SK-N-SH (cell line): ENCODE results near the gene SLC5A2. TPM values are rescaled to one million over a fixed set of nuclear protein-coding genes. Genes with fewer than 3 reads are reported as not detected.

Experiments
- CTCF ChIA-PET: fragments of 300-600, 350-600 bp; formaldehyde crosslinking; extraction: SDS; loops from one replicate; lab custom pipeline; 2021; lab: Yijun Ruan, JAX
- POLR2A ChIA-PET: fragments of 350-600 bp; sonication (Branson Sonifier 250); formaldehyde crosslinking; extraction: SDS; loops from one replicate; lab custom pipeline; 2020; ENCODE audit warnings: antibody characterized with exemption, inconsistent platforms; lab: Yijun Ruan, JAX
- DNase-seq: peaks from one replicate; pipeline ENCODE4 v3.0.0; 2012
- H2AFZ ChIP-seq: fragments of 200-600 bp; sonication (generic); 2 replicates; pipeline ENCODE4 v1.8.1; 2016; ENCODE audit warnings: antibody characterized with exemption, mild to moderate bottlenecking, low read depth
- H3F3A ChIP-seq: fragments of 200-600 bp; sonication (generic); replicated peaks from 2 replicates; pipeline ENCODE3; 2016; ENCODE audit warnings: antibody characterized with exemption, mild to moderate bottlenecking; ENCODE audit not compliant: insufficient read depth
- H3K27ac ChIP-seq, 2 experiments: fragments of 200-500 bp in 1 of 2; fragments of 200-600 bp in 1 of 2; sonication (Bioruptor generic) in 1 of 2; sonication (generic), shearing (Covaris generic) in 1 of 2; 2 replicates each; pipeline versions ENCODE4 v1.5.1 to v1.6.1; 2014 to 2016; ENCODE audit warnings: low read depth in 2 of 2, inconsistent platforms in 1 of 2, low read length in 1 of 2, mild to moderate bottlenecking in 1 of 2, mixed read lengths in 1 of 2
- H3K27me3 ChIP-seq: fragments of 200-600 bp; sonication (generic), shearing (Covaris generic); 2 replicates; pipeline ENCODE4 v1.6.1; 2016; ENCODE audit warnings: mixed run types; ENCODE audit not compliant: insufficient read depth
- H3K36me3 ChIP-seq, 2 experiments: fragments of 200-500 bp in 1 of 2; fragments of 200-600 bp in 1 of 2; sonication (Bioruptor generic) in 1 of 2; sonication (generic) in 1 of 2; replicated peaks in 1 of 2; 2 replicates each; pipeline versions ENCODE3 to v1.5.1; 2014 to 2016; ENCODE audit warnings: low read length in 1 of 2, mild to moderate bottlenecking in 1 of 2; ENCODE audit not compliant: insufficient read depth in 2 of 2, control insufficient read depth in 1 of 2
- H3K4me1 ChIP-seq, 2 experiments: fragments of 200-500 bp in 1 of 2; fragments of 200-600 bp in 1 of 2; sonication (Bioruptor generic) in 1 of 2; sonication (generic), shearing (Covaris generic) in 1 of 2; 2 replicates each; pipeline versions ENCODE4 v1.5.1 to v1.6.1; 2014 to 2016; ENCODE audit warnings: low read depth in 1 of 2, low read length in 1 of 2, mixed run types in 1 of 2; ENCODE audit not compliant: insufficient read depth in 2 of 2, control insufficient read depth in 1 of 2
- H3K4me2 ChIP-seq: fragments of 200-600 bp; sonication (generic), shearing (Covaris generic); 2 replicates; pipeline ENCODE4 v1.6.1; 2017; ENCODE audit warnings: mixed run types
- H3K4me3 ChIP-seq, 2 experiments: fragments of 200-500 bp in 1 of 2; fragments of 200-600 bp in 1 of 2; sonication (Bioruptor generic) in 1 of 2; sonication (generic), shearing (Covaris generic) in 1 of 2; 2 replicates each; pipeline versions ENCODE4 v1.5.1 to v1.8.1; 2014 to 2016; ENCODE audit warnings: low read depth in 2 of 2, inconsistent platforms in 1 of 2, low read length in 1 of 2, mild to moderate bottlenecking in 1 of 2, mixed read lengths in 1 of 2, moderate library complexity in 1 of 2
- H3K79me2 ChIP-seq: fragments of 200-600 bp; sonication (generic); 2 replicates; pipeline ENCODE4 v1.8.1; 2017; ENCODE audit warnings: mild to moderate bottlenecking; ENCODE audit not compliant: insufficient read depth
- H3K9ac ChIP-seq: fragments of 200-600 bp; sonication (generic); 2 replicates; pipeline ENCODE4 v1.6.1; 2017; ENCODE audit warnings: mixed run types
- H3K9me2 ChIP-seq: fragments of 200-600 bp; sonication (generic); 2 replicates; pipeline ENCODE4 v1.6.1; 2017; ENCODE audit warnings: mixed run types
- H3K9me3 ChIP-seq: fragments of 200-600 bp; sonication (generic); 2 replicates; pipeline ENCODE4 v1.6.1; 2017; ENCODE audit warnings: mixed run types, mild to moderate bottlenecking, moderate library complexity
- H4K20me1 ChIP-seq: fragments of 200-600 bp; sonication (generic); 2 replicates; pipeline ENCODE4 v1.6.1; 2017; ENCODE audit warnings: mild to moderate bottlenecking, mixed run types; ENCODE audit not compliant: insufficient read depth
- EP300 ChIP-seq, 2 experiments: IDR thresholded peaks; 2 replicates each; pipeline versions ENCODE4 v1.4.0 to v1.6.1; 2012; ENCODE audit warnings: borderline replicate concordance in 1 of 2, low read depth in 1 of 2, low read length in 1 of 2
- EZH2phosphoT487 ChIP-seq: fragments of 200-600 bp; sonication (generic); IDR thresholded peaks from 2 replicates; pipeline ENCODE4 v1.6.1; 2017; ENCODE audit warnings: low read depth, mixed run types, mild to moderate bottlenecking, antibody characterized with exemption, moderate library complexity, borderline replicate concordance
- FOSL2 ChIP-seq: IDR thresholded peaks from 2 replicates; pipeline ENCODE4 v1.4.0; 2012; ENCODE audit warnings: low read depth, mild to moderate bottlenecking, moderate library complexity, borderline replicate concordance
- FOXJ3 ChIP-seq: sonication (generic); formaldehyde crosslinking; IDR thresholded peaks from 2 replicates; pipeline ENCODE4 v1.5.1; 2020; ENCODE audit warnings: mild to moderate bottlenecking, missing genetic modification reagents
- GABPA ChIP-seq: IDR thresholded peaks from 2 replicates; pipeline ENCODE4 v1.4.0; 2012; ENCODE audit warnings: low read depth, mild to moderate bottlenecking
- GATA2 ChIP-seq: sonication (generic); formaldehyde crosslinking; IDR thresholded peaks from 2 replicates; pipeline ENCODE4 v1.5.0; 2020; ENCODE audit warnings: mild to moderate bottlenecking, missing genetic modification reagents
- JUND ChIP-seq: IDR thresholded peaks from 2 replicates; pipeline ENCODE4 v1.4.0; 2012
- MXI1 ChIP-seq: IDR thresholded peaks from 2 replicates; pipeline ENCODE4 v1.6.1; 2012; ENCODE audit warnings: mild to moderate bottlenecking, low read depth, low read length, improper control_type of control experiment
- NFIC ChIP-seq: IDR thresholded peaks from 2 replicates; pipeline ENCODE4 v1.4.0; 2012; ENCODE audit warnings: borderline replicate concordance
- YY1 ChIP-seq: IDR thresholded peaks from 2 replicates; pipeline ENCODE4 v1.4.0; 2012; ENCODE audit warnings: low read depth, mild to moderate bottlenecking
- WGBS: methylation state at CpG from one replicate; pipeline ENCODE4 v1.1.6; 2017; ENCODE audit warnings: low lambda C conversion rate; 5-methylcytosine and 5-hydroxymethylcytosine counted together
- polyA plus RNA-seq, 3 experiments: library from polyadenylated mRNA; depleted of rRNA; stranded (reverse); fragments of >200 nt; gene quantifications; 2 replicates each; pipeline ENCODE4 v1.2.3, GENCODE V29; 2012
- TF ChIP-seq, protein P1 (sequence below): fragments of 150-350 bp; IDR thresholded peaks from 2 replicates; pipeline ENCODE4 v1.6.1; 2017; ENCODE audit warnings: antibody characterized with exemption, low read length, low read depth, borderline replicate concordance
- TF ChIP-seq, protein P2 (sequence below): IDR thresholded peaks from 2 replicates; pipeline ENCODE4 v1.4.0; 2012; ENCODE audit warnings: low read depth, borderline replicate concordance
- TF ChIP-seq, protein P3 (sequence below): fragments of 150-350 bp; IDR thresholded peaks from 2 replicates; pipeline ENCODE4 v1.6.1; 2016; ENCODE audit warnings: mild to moderate bottlenecking, low read depth, low read length
- TF ChIP-seq, protein P4 (sequence below): IDR thresholded peaks from 2 replicates; pipeline ENCODE4 v1.6.1; 2012; ENCODE audit warnings: mild to moderate bottlenecking, low read depth, low read length, moderate library complexity
- TF ChIP-seq, protein P5 (sequence below): IDR thresholded peaks from 2 replicates; pipeline ENCODE4 v1.4.0; 2012; ENCODE audit warnings: low read depth

The SLC5A2 gene
- polyA plus RNA-seq, 1 of the 3 experiments (the other 2 are of a cell fraction), result 0.31 TPM

DNA sequence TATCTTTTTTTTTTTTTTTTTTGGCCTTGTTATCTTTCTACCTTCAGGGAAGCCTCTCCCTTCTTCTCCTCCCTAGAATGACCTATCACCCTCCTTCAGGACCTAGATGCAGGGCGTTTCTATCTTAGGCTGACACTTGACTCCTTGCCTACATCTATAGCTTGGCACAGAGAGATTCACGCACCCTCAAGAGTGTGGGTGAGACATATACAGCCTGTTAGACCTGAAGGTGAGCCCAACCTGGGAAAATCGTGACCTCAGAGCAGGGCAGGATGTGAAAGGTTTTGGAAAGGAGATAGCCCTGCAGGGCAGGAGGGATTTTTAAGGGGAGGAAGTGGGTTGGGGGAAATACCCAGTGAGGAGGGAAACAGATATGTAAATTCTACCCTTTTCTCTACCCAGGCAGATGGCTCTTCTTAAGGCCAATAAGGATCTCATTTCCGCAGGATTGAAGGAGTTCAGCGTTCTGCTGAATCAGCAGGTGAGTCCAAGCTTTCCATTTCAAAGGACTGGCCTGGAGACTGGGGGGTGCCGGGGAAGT lies 44.9 kb downstream of the SLC5A2 start, which contains the start of gene AHSP:
TSS of gene AHSP (plus strand) at position 167 of the 541 bp plus-strand sequence. CDS start at position 407, 240 bp downstream.
- Histone ChIP-seq H3K27me3 (peaks cover 53% of the 10 kb centered on the region), H3K4me1 (no peaks in the 10 kb centered on the region), H3K79me2 (no peaks in the 10 kb centered on the region), H3K4me2 (peak within 1 kb of the TSS; percentile 65; the same call in 1 of the 2 replicates), H2AFZ (no peak within 1 kb of the TSS), H3K27ac (no peak within 1 kb of the TSS), H3K9me2 (no peaks in the 10 kb centered on the region), H3K4me3 (peak within 1 kb of the TSS in 1 of 2 experiments; percentile 23; a peak in 1 of 4 replicates), H3K36me3 (no peaks in the 10 kb centered on the region), H3F3A (no peaks in the 10 kb centered on the region), H4K20me1 (no peaks in the 10 kb centered on the region), H3K9me3 (no peaks in the 10 kb centered on the region), H3K9ac (no peak within 1 kb of the TSS)
- ChIA-PET POLR2A (no interaction called here), CTCF (no interaction called here)
- DNase-seq, result no peak
- WGBS, result 16% methylated on average over 6 of the region's 6 CpGs
- TF ChIP-seq FOSL2, result no peak
- TF ChIP-seq MXI1, result no peak
- TF ChIP-seq, protein P1, sequence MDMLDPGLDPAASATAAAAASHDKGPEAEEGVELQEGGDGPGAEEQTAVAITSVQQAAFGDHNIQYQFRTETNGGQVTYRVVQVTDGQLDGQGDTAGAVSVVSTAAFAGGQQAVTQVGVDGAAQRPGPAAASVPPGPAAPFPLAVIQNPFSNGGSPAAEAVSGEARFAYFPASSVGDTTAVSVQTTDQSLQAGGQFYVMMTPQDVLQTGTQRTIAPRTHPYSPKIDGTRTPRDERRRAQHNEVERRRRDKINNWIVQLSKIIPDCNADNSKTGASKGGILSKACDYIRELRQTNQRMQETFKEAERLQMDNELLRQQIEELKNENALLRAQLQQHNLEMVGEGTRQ, result no peak
- no peak for TF ChIP-seq EP300 (IDR thresholded peaks at IDR 0.05; ENCODE audit: borderline replicate concordance in 1 of 2, low read depth in 1 of 2, low read length in 1 of 2)
- no peak for TF ChIP-seq FOXJ3 (CRISPR knock-in tag)
- TF ChIP-seq, protein P2, sequence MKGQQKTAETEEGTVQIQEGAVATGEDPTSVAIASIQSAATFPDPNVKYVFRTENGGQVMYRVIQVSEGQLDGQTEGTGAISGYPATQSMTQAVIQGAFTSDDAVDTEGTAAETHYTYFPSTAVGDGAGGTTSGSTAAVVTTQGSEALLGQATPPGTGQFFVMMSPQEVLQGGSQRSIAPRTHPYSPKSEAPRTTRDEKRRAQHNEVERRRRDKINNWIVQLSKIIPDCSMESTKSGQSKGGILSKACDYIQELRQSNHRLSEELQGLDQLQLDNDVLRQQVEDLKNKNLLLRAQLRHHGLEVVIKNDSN, result no peak
- no peak for TF ChIP-seq EZH2phosphoT487
- TF ChIP-seq GATA2 (CRISPR knock-in tag), result no peak
- TF ChIP-seq NFIC, result no peak
- TF ChIP-seq YY1, result no peak

DNA sequence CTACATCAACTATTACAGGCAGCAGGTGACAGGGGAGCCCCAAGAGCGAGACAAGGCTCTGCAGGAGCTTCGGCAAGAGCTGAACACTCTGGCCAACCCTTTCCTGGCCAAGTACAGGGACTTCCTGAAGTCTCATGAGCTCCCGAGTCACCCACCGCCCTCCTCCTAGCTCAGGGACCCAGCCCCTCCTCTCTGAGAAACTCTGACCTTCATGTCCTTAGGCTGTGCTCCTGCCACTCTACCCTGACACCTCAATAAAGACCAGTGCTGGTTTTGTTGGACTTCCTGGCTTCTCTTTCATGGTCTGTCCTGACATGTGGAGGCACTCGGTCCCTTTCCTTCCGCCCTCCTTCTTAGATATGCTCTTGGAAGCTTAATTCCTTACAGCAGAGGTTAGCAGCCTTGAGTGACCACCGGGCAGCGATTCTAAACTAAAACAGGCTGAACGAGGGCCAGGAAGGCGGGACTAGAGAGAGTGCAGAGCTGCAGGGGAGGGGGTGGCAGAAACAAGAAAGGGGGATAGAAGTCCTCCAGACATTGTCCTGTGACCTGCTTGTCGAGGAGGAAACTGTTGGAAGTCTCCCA lies 45.7 kb downstream of the SLC5A2 start:
- no peaks in the 10 kb centered on the region for H3K36me3 ChIP-seq
- H4K20me1 ChIP-seq, result no peaks in the 10 kb centered on the region
- H3F3A ChIP-seq, result no peaks in the 10 kb centered on the region
- WGBS, result 5% methylated on average over 9 of the region's 11 CpGs
- H2AFZ ChIP-seq, result no peak overlapping the region
- no peak overlapping the region for H3K27ac ChIP-seq
- H3K4me2 ChIP-seq, result peak overlapping the region; percentile 65
- no peaks in the 10 kb centered on the region for H3K79me2 ChIP-seq
- H3K9me3 ChIP-seq, result no peaks in the 10 kb centered on the region
- CTCF ChIA-PET, result no interaction called here
- POLR2A ChIA-PET, result no interaction called here
- H3K4me3 ChIP-seq, result peak overlapping the region in 1 of 2 experiments; percentile 23; a peak in 1 of 4 replicates
- H3K9me2 ChIP-seq, result no peaks in the 10 kb centered on the region
- H3K27me3 ChIP-seq, result peaks cover 53% of the 10 kb centered on the region
- H3K9ac ChIP-seq, result no peak overlapping the region
- no peak for DNase-seq
- H3K4me1 ChIP-seq, result no peaks in the 10 kb centered on the region
- TF ChIP-seq, protein P3, sequence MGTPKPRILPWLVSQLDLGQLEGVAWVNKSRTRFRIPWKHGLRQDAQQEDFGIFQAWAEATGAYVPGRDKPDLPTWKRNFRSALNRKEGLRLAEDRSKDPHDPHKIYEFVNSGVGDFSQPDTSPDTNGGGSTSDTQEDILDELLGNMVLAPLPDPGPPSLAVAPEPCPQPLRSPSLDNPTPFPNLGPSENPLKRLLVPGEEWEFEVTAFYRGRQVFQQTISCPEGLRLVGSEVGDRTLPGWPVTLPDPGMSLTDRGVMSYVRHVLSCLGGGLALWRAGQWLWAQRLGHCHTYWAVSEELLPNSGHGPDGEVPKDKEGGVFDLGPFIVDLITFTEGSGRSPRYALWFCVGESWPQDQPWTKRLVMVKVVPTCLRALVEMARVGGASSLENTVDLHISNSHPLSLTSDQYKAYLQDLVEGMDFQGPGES, result no peak
- TF ChIP-seq GABPA, result no peak
- no peak for TF ChIP-seq JUND
- TF ChIP-seq, protein P4, sequence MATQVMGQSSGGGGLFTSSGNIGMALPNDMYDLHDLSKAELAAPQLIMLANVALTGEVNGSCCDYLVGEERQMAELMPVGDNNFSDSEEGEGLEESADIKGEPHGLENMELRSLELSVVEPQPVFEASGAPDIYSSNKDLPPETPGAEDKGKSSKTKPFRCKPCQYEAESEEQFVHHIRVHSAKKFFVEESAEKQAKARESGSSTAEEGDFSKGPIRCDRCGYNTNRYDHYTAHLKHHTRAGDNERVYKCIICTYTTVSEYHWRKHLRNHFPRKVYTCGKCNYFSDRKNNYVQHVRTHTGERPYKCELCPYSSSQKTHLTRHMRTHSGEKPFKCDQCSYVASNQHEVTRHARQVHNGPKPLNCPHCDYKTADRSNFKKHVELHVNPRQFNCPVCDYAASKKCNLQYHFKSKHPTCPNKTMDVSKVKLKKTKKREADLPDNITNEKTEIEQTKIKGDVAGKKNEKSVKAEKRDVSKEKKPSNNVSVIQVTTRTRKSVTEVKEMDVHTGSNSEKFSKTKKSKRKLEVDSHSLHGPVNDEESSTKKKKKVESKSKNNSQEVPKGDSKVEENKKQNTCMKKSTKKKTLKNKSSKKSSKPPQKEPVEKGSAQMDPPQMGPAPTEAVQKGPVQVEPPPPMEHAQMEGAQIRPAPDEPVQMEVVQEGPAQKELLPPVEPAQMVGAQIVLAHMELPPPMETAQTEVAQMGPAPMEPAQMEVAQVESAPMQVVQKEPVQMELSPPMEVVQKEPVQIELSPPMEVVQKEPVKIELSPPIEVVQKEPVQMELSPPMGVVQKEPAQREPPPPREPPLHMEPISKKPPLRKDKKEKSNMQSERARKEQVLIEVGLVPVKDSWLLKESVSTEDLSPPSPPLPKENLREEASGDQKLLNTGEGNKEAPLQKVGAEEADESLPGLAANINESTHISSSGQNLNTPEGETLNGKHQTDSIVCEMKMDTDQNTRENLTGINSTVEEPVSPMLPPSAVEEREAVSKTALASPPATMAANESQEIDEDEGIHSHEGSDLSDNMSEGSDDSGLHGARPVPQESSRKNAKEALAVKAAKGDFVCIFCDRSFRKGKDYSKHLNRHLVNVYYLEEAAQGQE, result no peak
- no peak for TF ChIP-seq YY1
- no peak for TF ChIP-seq FOXJ3 (CRISPR knock-in tag)
- TF ChIP-seq GATA2 (CRISPR knock-in tag), result no peak
- TF ChIP-seq, protein P2, result no peak
- TF ChIP-seq, protein P5, sequence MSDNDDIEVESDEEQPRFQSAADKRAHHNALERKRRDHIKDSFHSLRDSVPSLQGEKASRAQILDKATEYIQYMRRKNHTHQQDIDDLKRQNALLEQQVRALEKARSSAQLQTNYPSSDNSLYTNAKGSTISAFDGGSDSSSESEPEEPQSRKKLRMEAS, result no peak
